Neuron (in vitro differentiated cells): ENCODE data around the gene ZSCAN10.
A peak's percentile ranks its signal among the peaks of the same experiment; 100 is the strongest.

Experiments used
- H2AFZ ChIP-seq: one replicate; pipeline ENCODE4 v1.6.1; 2013; ENCODE audit warnings: low read depth, mild to moderate bottlenecking, inconsistent platforms, low read length, moderate library complexity
- H3K27me3 ChIP-seq: one replicate; pipeline ENCODE4 v1.6.1; 2013; ENCODE audit warnings: low read length; ENCODE audit not compliant: insufficient read depth
- H3K36me3 ChIP-seq: one replicate; pipeline ENCODE4 v1.6.1; 2013; ENCODE audit warnings: low read length; ENCODE audit not compliant: insufficient read depth
- H3K4me1 ChIP-seq: one replicate; pipeline ENCODE4 v1.6.1; 2013; ENCODE audit warnings: low read length; ENCODE audit not compliant: insufficient read depth
- H3K4me3 ChIP-seq: 2 replicates; pipeline ENCODE4 v1.5.1; 2013; ENCODE audit warnings: mild to moderate bottlenecking, low read length, moderate library complexity
- H3K9me3 ChIP-seq: one replicate; pipeline ENCODE4 v1.6.1; 2013; ENCODE audit warnings: low read length

Gene ZSCAN10

DNA sequence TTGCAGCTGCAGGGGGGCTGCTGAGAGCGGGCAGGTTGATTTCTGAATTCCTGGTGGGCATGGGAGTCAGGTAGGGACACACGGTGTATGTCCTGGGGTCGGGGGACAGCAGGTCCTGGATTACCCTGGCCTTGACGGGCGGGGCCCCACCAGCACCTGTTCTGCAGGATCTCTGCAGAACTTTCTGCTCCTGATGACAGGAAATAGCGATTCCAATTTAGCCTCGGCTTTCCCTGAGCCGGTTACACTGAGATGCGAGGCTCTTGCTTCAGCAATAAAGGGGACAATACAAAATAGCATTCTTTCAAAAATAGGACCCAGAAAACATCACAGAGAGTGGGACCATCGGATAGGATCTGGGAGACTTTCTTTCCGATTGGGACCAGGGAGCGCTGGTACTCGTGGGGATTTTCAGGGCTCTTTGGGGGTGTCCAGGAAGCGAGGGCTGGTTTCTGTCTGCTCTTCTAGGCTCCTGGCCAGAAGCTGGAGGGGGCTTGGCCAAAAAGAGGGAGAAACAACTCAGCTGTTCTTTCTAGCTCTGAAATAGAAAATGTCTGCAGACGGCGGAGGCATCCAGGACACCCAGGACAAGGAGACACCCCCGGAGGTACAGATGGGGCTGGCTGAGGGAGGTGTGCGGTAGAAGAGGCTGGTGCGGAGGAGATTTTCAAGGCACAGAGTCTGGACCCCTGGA lies 13.9 kb upstream of the ZSCAN10 start:
- Histone ChIP-seq H2AFZ (peak overlapping the region; percentile 77), H3K9me3 (no peaks in the 10 kb centered on the region), H3K27me3 (no peaks in the 10 kb centered on the region), H3K4me3 (peak overlapping the region; percentile 88), H3K36me3 (peaks cover 13% of the 10 kb centered on the region), H3K4me1 (peaks cover 27% of the 10 kb centered on the region)

DNA sequence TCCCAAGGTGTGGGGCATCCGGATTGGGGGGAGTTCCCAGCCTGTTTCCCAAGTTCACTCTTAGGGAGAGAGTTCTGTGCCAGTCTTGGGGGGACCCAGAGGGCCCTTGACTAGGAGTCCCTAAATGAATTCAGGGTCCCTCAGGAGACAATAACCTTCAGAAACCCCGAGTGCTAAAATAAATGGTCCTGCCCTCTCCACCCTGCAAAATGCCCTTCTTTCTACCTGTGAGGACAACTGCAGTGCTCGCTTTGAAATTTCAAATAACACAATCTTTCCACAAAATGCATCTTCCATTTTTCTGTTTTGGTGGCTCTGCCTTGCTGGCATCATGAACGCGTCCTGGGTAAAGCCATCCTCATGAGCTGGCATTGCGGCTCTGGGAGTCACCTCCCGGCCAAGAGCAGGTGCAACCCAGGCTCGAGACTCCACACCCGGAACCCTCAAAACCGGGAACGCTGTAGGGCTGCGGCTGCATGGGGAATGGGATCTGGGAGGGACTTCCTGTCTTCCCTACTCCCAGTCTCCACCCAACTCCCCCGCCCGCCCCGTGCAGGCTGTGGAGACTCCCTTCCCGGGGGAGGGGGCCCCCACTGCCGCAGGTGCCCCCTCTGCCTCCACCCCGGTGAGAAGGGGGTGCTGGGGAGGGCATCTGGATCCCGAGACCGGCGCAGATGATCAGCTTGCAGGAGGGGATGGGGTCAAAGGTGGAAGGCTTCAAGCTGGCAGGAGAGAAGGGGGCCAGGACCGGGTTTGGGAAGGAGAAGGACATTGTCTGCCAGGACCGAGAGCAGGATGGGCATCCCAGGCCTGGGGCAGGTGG lies 13.2 kb upstream of the ZSCAN10 start, which contains the start of gene ZNF205:
Gene ZNF205, plus strand, starts transcription at position 529 of the 823 bp plus-strand sequence. CDS start 845 bp downstream, outside the sequence.
- no peaks in the 10 kb centered on the region for H3K9me3 ChIP-seq
- no peaks in the 10 kb centered on the region for H3K27me3 ChIP-seq
- peaks cover 28% of the 10 kb centered on the region for H3K4me1 ChIP-seq
- peak within 1 kb of the TSS; percentile 88 for H3K4me3 ChIP-seq
- peaks cover 13% of the 10 kb centered on the region for H3K36me3 ChIP-seq
- peak within 1 kb of the TSS; percentile 77 for H2AFZ ChIP-seq

DNA sequence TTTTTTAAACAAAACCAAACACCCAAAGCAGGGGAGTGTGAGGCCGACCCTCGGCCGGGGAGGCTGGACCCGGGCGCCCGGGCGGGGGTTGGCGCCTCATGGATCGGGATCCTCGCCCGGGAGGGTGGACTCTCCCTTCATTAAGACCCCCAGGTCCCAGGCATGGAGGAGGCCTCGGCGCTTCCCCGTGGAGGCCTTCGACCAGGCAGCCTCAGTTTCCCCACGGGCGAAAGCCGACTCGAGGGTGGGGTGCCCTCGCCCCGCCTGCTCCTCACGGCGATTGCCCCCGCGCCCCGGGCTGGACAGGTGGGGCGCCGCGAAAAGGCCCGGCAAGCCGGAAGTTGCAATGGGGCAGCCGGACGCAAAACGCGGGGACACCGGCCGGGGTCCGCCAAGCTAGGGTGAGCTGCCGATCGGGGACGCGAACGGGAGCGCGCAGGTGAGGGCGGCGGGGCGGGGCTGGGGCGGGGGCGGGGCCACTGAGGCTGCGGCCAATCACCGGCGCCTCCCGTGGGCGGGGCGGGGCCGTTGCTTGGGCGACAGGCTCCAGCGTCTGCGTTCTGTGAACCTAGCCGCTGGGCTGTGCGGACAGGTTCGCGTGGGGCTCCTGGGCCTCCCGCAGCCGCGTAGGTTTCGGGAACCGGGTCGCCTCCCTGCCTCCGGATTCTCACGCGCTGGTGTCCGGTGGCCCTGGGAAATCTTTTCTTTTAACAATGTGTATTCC lies 7.3 kb upstream of the ZSCAN10 start:
- H3K27me3 ChIP-seq: no peaks in the 10 kb centered on the region
- H3K36me3 ChIP-seq: no peaks in the 10 kb centered on the region
- no peaks in the 10 kb centered on the region for H3K9me3 ChIP-seq
- peaks cover 14% of the 10 kb centered on the region for H3K4me1 ChIP-seq
- peak overlapping the region; percentile 77 for H2AFZ ChIP-seq
- H3K4me3 ChIP-seq: peak overlapping the region; percentile 69

DNA sequence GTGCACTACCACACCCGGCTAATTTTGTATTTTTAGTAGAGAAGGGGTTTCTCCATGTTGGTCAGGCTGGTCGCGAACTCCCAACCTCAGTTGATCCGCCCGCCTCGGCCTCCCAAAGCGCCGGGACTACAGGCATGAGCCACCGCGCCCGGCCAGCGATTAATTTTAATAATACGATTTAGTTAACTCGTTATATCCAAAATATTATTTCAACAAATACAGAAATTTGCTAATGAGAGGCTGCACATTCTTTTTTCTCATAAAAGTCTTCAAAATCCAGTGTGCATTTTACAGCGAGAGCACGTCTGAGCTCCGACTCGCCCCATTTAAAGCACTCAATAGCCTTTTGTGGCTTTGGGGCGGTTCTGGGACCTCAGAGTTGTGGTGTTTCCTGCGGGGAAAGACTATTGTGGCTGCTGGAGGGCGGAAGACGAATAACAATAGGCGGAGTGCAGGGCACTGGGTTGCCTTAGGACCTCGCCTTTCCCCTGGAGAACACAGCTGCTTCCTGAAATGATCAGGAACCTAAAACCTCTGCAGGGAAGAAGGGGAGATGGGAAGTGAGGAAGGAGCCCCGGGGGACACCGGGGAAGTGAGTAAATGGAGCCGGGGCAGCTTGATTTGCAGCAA lies 2.9 kb upstream of the ZSCAN10 start:
- no peak overlapping the region for H3K4me3 ChIP-seq
- no peaks in the 10 kb centered on the region for H3K36me3 ChIP-seq
- peaks cover 14% of the 10 kb centered on the region for H3K4me1 ChIP-seq
- peaks cover 16% of the 10 kb centered on the region for H3K27me3 ChIP-seq
- H2AFZ ChIP-seq: peak overlapping the region; percentile 21
- no peaks in the 10 kb centered on the region for H3K9me3 ChIP-seq

DNA sequence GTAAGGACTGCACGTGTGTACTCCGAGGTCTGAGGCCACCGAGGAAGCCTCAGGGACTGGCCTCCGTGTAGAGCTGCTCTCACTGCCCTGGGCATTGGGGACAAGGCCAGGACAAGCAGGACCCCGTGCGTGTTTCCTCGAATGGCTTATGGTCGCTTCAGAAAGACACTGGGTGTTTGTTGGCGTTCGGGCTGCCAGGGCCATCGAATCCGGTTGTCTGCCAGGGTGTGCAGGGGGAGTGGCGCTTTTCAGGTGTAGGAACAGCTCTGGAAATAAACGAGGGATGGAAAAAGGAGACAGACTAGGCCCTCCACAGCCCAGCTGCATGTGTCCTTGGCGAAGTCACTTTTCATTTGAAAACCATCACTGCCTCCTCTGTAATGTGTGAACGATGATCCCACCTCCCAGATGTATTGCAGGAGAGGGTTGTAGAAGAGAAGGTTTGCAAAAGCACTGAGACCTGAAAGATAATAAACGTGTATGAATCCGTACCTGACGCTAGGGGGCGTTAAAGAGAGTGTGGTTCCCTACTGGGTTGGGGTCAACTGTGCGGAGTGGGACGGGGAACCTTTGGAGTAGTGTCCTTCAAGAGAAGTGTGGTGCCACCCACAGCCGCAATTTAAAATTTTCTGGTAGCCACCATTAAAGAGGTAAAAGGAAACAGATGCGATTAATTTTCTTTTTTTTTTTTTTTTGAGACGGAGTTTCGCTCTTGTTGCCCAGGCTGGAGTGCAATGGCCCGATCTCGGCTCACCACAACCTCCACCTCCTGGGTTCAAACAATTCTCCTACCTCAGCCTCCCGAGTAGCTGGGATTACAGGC lies 2.1 kb upstream of the ZSCAN10 start:
- no peak overlapping the region for H2AFZ ChIP-seq

DNA sequence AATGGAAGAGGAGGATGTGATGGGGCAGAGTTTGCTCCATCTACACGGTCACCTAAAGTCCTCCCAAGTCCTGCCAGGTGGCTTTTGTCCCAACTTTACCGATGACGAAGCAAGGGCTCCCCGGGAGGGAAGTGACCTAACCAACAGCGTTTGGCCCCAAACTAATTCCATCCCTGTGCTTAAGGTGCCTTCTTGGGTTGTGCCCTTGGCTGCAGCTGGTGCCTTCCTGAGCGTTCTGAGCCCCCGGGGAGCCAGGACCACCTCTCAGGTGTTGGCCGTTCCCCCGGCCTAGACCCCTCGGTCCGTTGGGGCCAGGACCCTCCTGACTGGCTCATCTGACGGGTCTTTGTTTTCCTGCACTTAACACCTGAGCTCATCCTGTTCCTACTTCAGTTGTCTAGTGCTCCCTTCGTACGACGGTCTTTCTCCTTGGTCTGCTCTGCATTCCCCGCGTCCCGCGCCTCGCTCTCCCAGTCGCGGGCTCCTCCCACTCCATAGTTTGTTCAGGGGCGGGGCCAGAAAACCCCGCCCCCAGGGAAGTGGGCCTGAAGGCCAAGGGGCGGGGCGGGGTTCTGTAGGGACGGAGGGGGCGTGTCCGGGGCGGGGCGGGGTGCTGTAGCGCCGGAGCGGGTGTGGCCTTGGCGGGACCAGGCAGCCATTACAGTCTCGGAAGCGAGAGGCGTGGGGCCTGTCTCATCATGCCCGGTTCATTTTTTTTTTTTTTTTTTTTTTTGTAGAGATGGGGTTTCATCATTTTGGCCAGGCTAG lies 822 bp upstream of the ZSCAN10 start:
- H3K9me3 ChIP-seq: no peaks in the 10 kb centered on the region
- H3K27me3 ChIP-seq: peaks cover 16% of the 10 kb centered on the region
- H2AFZ ChIP-seq: no peak overlapping the region
- no peaks in the 10 kb centered on the region for H3K36me3 ChIP-seq
- no peak overlapping the region for H3K4me3 ChIP-seq
- peaks cover 9% of the 10 kb centered on the region for H3K4me1 ChIP-seq

More for the DNA sequence above, 2.1 kb upstream of the ZSCAN10 start:
- peaks cover 14% of the 10 kb centered on the region for H3K4me1 ChIP-seq
- H3K4me3 ChIP-seq: no peak overlapping the region
- no peaks in the 10 kb centered on the region for H3K9me3 ChIP-seq
- no peaks in the 10 kb centered on the region for H3K36me3 ChIP-seq
- H3K27me3 ChIP-seq: peaks cover 16% of the 10 kb centered on the region

DNA sequence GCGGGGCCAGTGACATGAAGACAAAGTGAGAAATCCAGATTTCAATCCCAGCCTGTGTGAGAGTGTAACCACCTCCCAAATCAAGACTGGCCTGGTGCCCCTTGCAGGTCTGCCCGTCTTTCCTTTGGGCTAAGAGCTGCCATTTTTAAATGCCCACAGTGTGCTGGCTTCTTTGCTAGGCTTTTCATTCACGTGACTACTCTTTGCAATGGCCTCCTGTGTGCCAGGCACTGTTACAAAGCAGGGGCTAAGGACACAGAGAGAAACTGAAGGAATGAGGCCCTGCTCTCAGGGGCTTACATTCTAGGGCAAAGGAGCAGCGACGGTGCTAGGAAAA lies 269 bp upstream of the ZSCAN10 start:
- no peaks in the 10 kb centered on the region for H3K36me3 ChIP-seq
- peaks cover 9% of the 10 kb centered on the region for H3K4me1 ChIP-seq
- H3K4me3 ChIP-seq: no peak overlapping the region
- no peaks in the 10 kb centered on the region for H3K9me3 ChIP-seq
- H2AFZ ChIP-seq: no peak overlapping the region
- peaks cover 16% of the 10 kb centered on the region for H3K27me3 ChIP-seq

DNA sequence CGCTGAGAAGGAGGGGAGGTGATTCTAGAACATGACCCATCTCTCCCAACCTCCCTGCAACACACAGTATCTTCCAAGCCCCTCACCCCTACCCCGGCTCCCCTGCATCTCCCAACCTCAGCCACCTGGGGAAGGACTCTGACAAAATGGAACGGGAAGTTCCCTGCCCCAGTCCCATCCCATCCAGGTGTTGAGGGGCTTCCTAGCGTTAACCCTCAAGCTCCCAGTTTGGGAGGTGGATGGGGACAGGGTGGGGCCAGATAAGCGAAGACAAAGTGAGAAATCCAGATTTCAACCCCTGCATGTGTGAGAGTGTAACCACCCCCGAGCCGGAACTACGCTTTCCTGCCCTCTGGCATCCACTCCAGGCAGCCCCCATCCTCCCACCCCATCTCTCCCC lies 1.8 kb downstream of the ZSCAN10 start:
- no peaks in the 10 kb centered on the region for H3K36me3 ChIP-seq
- H3K4me3 ChIP-seq: no peak overlapping the region
- peaks cover 16% of the 10 kb centered on the region for H3K27me3 ChIP-seq
- no peaks in the 10 kb centered on the region for H3K9me3 ChIP-seq
- H2AFZ ChIP-seq: no peak overlapping the region
- H3K4me1 ChIP-seq: peaks cover 8% of the 10 kb centered on the region

DNA sequence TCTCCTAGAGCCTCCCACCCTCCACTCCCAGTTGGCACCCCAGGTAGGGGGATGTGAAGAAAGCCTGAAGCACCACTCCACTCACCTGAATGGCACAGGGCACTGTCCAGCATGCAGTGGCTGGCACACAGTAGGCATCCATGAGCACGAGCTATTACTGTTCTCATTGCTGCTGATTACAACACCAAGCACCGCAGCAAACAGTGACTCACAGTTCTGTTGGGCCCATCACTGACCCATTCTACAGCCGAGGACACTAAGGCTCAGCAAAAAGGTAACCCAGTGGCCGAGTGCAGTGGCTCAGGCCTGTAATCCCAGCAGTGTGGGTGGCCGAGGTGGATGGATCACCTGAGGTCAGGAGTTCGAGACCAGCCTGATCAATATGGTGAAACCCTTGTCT lies 2.7 kb downstream of the ZSCAN10 start:
- Histone ChIP-seq H3K4me1 (peaks cover 3% of the 10 kb centered on the region), H3K27me3 (peaks cover 16% of the 10 kb centered on the region), H2AFZ (no peak overlapping the region), H3K36me3 (no peaks in the 10 kb centered on the region), H3K9me3 (no peaks in the 10 kb centered on the region), H3K4me3 (no peak overlapping the region)

DNA sequence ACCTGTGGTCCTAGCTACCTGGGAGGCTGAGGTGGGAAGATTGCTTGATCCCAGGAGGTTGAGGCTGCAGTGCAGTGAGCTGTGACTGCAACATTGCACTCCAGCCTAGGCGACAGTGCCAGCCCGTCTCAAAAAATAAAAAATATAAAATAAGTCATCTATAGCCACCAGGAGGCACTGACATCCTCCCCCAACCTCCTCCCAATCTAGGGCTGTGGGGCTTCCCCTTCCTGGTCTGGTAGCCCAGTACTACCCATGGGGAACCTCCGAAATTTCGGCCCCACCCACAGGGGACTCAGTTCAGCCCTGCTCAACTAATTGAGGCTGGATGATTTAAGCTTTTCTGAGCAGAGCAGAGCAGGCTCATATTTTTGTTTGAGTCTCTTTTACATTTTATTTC lies 3.2 kb downstream of the ZSCAN10 start:
- no peaks in the 10 kb centered on the region for H3K36me3 ChIP-seq
- H3K4me1 ChIP-seq: peaks cover 3% of the 10 kb centered on the region
- peaks cover 16% of the 10 kb centered on the region for H3K27me3 ChIP-seq
- no peaks in the 10 kb centered on the region for H3K9me3 ChIP-seq
- H2AFZ ChIP-seq: no peak overlapping the region
- no peak overlapping the region for H3K4me3 ChIP-seq

DNA sequence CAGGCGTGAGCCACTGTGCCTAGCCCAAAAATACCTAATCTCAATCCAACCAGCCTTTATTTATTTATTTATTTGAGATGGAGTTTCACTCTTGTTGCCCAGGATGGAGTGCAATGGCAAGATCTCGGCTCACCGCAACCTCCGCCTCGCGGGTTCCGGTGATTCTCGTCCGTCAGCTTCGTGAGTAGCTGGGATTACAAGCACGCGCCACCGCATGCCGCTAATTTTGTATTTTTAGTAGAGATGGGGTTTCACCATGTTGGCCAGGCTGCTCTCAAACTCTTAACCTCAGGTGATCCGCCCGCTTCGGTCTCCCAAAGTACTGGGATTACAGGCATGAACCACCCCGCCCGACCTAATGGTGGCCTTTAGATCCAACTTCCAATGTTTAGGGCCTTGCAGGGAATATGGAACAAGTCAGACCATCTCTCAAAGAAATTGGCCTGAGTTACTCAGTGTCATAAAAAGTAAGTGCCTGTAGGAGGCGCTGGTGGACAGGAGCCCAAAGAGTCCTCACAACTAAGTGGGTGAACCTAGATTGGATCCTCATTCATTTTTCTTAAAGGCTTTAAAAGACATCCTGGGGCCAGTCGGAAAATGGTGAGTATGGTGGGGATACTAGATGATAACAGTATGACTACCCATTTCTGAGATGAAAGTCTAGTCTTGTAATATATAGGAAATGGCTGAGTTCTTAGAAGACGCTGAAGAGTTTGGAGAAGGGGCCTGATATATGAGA lies 4.6 kb downstream of the ZSCAN10 start:
- H3K4me3 ChIP-seq: no peak overlapping the region
- H2AFZ ChIP-seq: no peak overlapping the region
- no peaks in the 10 kb centered on the region for H3K36me3 ChIP-seq
- H3K4me1 ChIP-seq: peaks cover 3% of the 10 kb centered on the region
- peaks cover 16% of the 10 kb centered on the region for H3K27me3 ChIP-seq
- H3K9me3 ChIP-seq: no peaks in the 10 kb centered on the region
